Left cardiac atrium (tissue), 4 donors: ENCODE data around the gene AK4. TPM values are rescaled to one million over a fixed set of nuclear protein-coding genes. Genes with fewer than 3 reads are reported as not detected.
"Not testable (repeated sequence)": the region's sequence is repeated elsewhere in the genome, so short reads cannot be mapped to it uniquely, and the experiment has no call there.

Experiments used
- ATAC-seq, 2 donors: fragments of 200-7000 bp; cut with Tn5 transposase; one replicate each; pipeline ENCODE4 v1.9.1; 2020; ENCODE audit warnings: mild to moderate bottlenecking in 2 of 2, moderate library complexity in 2 of 2
- DNase-seq: peaks from one replicate; pipeline ENCODE4 v3.0.0-alpha.2; 2020
- intact Hi-C, 2 donors: fragments of 100-400 bp; cut with DNase I; formaldehyde crosslinking; loops; one replicate each; pipeline versions ENCODE4 v1.14.1 to v1.15.1; 2022 to 2023
- long read RNA-seq: library from polyadenylated mRNA; unstranded; transcript quantifications from one replicate; pipeline ENCODE4 v2.0.0, GENCODE V29; 2021
- total RNA-seq, 2 donors: library from RNA; stranded (reverse); fragmentation: NEBNext Ultra II Directional; extraction: Animal tissue kit (Norgen Biotek cat#: 25700); gene quantifications; one replicate each; pipeline ENCODE4 v1.2.1, GENCODE V29; 2021
- donor health status: DM: no; HTN: yes; CAD: no.
- donor health status: DM: no; HTN: yes; CAD: no; lungs with severe emphysema.
- donor health status: DM: yes; HTN: yes; CAD: no.
- donor health status: Dilated cardiomyopathy.

The AK4 gene
- total RNA-seq = 10 to 100 TPM; 79.7 to 81.3 TPM
- long read RNA-seq, full-length matches to known transcripts = 33 of 40 reads
- long read RNA-seq, partial matches to known transcripts = 0 of 40 reads
- long read RNA-seq, other reads (novel, unspliced or antisense) = 7 of 40 reads

- DNase-seq = not testable (repeated sequence)
- ATAC-seq = peak; percentile 35 to 42
- intact Hi-C loops = loop anchor here in 1 of 2 donors (10.0 kb wide), 1 partner anchor 83 kb away; no protein-coding TSS in a partner anchor
These were observed at the start of gene AK4 for GRCh38 chr1:65148178-65148547. AK4 (plus strand) TSS chr1:65148203; CDS start chr1:65148408, 205 bp downstream.

GRCh38 chr1:65103807-65104206 lies 44.2 kb upstream of the AK4 start:
- ATAC-seq (peak in 1 of 2 donors; percentile 48), DNase-seq (no peak)
- intact Hi-C loops = no loop called here

- ATAC-seq (peak in 1 of 2 donors; percentile 83), DNase-seq (no peak)
- intact Hi-C loops = no loop called here
These were observed 43.0 kb upstream of the AK4 start for GRCh38 chr1:65104854-65105534.

- DNase-seq = no peak
- ATAC-seq = no peak
- intact Hi-C loops = no loop called here
These were observed 42.4 kb upstream of the AK4 start for GRCh38 chr1:65105596-65105995.

- no peak for ATAC-seq
- no peak for DNase-seq
These were observed 39.9 kb upstream of the AK4 start for GRCh38 chr1:65108025-65108642.

GRCh38 chr1:65109487-65109886 lies 38.5 kb upstream of the AK4 start:
- no peak for DNase-seq
- intact Hi-C loops = no loop called here
- no peak for ATAC-seq

More at GRCh38 chr1:65108025-65108642, 39.9 kb upstream of the AK4 start:
- intact Hi-C loops = no loop called here

- intact Hi-C loops = no loop called here
- peak in 1 of 2 donors; percentile 52 for ATAC-seq
- no peak for DNase-seq
These were observed 35.2 kb upstream of the AK4 start for GRCh38 chr1:65112811-65113210.

GRCh38 chr1:65113298-65113697 lies 34.7 kb upstream of the AK4 start:
- intact Hi-C loops = no loop called here
- ATAC-seq (peak in 1 of 2 donors; percentile 16), DNase-seq (no peak)

GRCh38 chr1:65114322-65114721 lies 33.7 kb upstream of the AK4 start:
- intact Hi-C loops = no loop called here
- DNase-seq (peak; percentile 52), ATAC-seq (peak; percentile 52 to 57)

GRCh38 chr1:65119951-65120350 lies 28.1 kb upstream of the AK4 start:
- DNase-seq = no peak
- ATAC-seq = no peak
- intact Hi-C loops = no loop called here

GRCh38 chr1:65129104-65129503 lies 18.9 kb upstream of the AK4 start:
- ATAC-seq, DNase-seq, intact Hi-C loops: not testable (repeated sequence)

GRCh38 chr1:65138524-65138923 lies 9.5 kb upstream of the AK4 start:
- no peak for ATAC-seq
- intact Hi-C loops = no loop called here
- DNase-seq = no peak

- DNase-seq, ATAC-seq: not testable (repeated sequence)
- intact Hi-C loops = loop anchor here in 1 of 2 donors (10.0 kb wide), 1 partner anchor 75 kb away; no protein-coding TSS in a partner anchor
These were observed 8.2 kb upstream of the AK4 start for GRCh38 chr1:65139793-65140192.

GRCh38 chr1:65141394-65141793 lies 6.6 kb upstream of the AK4 start:
- ATAC-seq = no peak
- intact Hi-C loops = loop anchor here in 1 of 2 donors (10.0 kb wide), 1 partner anchor 77 kb away; no protein-coding TSS in a partner anchor
- DNase-seq = no peak

- DNase-seq = no peak
- no peak for ATAC-seq
- intact Hi-C loops = loop anchor here in 1 of 2 donors (10.0 kb wide), 1 partner anchor 77 kb away; no protein-coding TSS in a partner anchor
These were observed 6.1 kb upstream of the AK4 start for GRCh38 chr1:65141918-65142317.

- intact Hi-C loops = loop anchor here in 1 of 2 donors (10.0 kb wide), 1 partner anchor 78 kb away; no protein-coding TSS in a partner anchor
- not testable (repeated sequence) for DNase-seq, ATAC-seq
These were observed 4.8 kb upstream of the AK4 start for GRCh38 chr1:65143112-65143658.

- no peak for ATAC-seq
- intact Hi-C loops = loop anchor here in 1 of 2 donors (10.0 kb wide), 1 partner anchor 82 kb away; no protein-coding TSS in a partner anchor
These were observed 1.0 kb upstream of the AK4 start for GRCh38 chr1:65146908-65147423.

GRCh38 chr1:65147424-65148177 lies 402 bp upstream of the AK4 start:
- intact Hi-C loops = loop anchor here in 1 of 2 donors (10.0 kb wide), 1 partner anchor 83 kb away; no protein-coding TSS in a partner anchor
- peak; percentile 68 for DNase-seq

More at GRCh38 chr1:65146908-65147423, 1.0 kb upstream of the AK4 start:
- DNase-seq = no peak

More at GRCh38 chr1:65147424-65148177, 402 bp upstream of the AK4 start:
- peak; percentile 71 to 84 for ATAC-seq
